ENCODE measurements around the gene SOCS2.
"Not testable (repeated sequence)": the region's sequence is repeated elsewhere in the genome, so short reads cannot be mapped to it uniquely, and the experiment has no call there.

Gene SOCS2

GRCh38 chr12:93621986-93622385 lies 49.5 kb downstream of the SOCS2 start:
- TF ChIP-seq ESRRG (CRISPR knock-in tag; IDR thresholded peaks at IDR 0.05) (no peak), CSDC2 (CRISPR knock-in tag; IDR thresholded peaks at IDR 0.05) (no peak), ZFP3 (CRISPR knock-in tag; IDR thresholded peaks at IDR 0.05) (no peak), ISL1 (CRISPR knock-in tag; IDR thresholded peaks at IDR 0.05) (no peak; the same call in 1 of the 2 replicates), TOX (CRISPR knock-in tag; IDR thresholded peaks at IDR 0.05; ENCODE audit: borderline replicate concordance) (no peak)
- no peak for ATAC-seq

GRCh38 chr12:93622485-93622884 lies 50.0 kb downstream of the SOCS2 start:
- no peak for ATAC-seq
- TF ChIP-seq ZFP30 (CRISPR knock-in tag; IDR thresholded peaks at IDR 0.05) (no peak), TCF4 (CRISPR knock-in tag; IDR thresholded peaks at IDR 0.05; ENCODE audit: borderline replicate concordance) (no peak), ZNF70 (CRISPR knock-in tag; IDR thresholded peaks at IDR 0.05) (peak; percentile 45; the same call in 1 of the 2 replicates)

GRCh38 chr12:93624595-93625294 lies 52.3 kb downstream of the SOCS2 start:
- ATAC-seq, result peak; percentile 95
- TF ChIP-seq POU6F1 (CRISPR knock-in tag; IDR thresholded peaks at IDR 0.05; ENCODE audit: borderline replicate concordance, low read depth) (peak; percentile 72; the same call in 1 of the 2 replicates), GLIS3 (CRISPR knock-in tag; IDR thresholded peaks at IDR 0.05) (no peak), PATZ1 (CRISPR knock-in tag; IDR thresholded peaks at IDR 0.05; ENCODE audit: borderline replicate concordance) (peak; percentile 75; the same call in 1 of the 2 replicates), ISL1 (CRISPR knock-in tag; IDR thresholded peaks at IDR 0.05) (peak; percentile 31; the same call in 1 of the 2 replicates), ZC3H10 (CRISPR knock-in tag; IDR thresholded peaks at IDR 0.05) (no peak), TOX (CRISPR knock-in tag; IDR thresholded peaks at IDR 0.05; ENCODE audit: borderline replicate concordance) (peak; percentile 41; the same call in 1 of the 2 replicates)

GRCh38 chr12:93625295-93625645 lies 52.8 kb downstream of the SOCS2 start:
- ATAC-seq, result not testable (repeated sequence)
- TF ChIP-seq ISL1 (CRISPR knock-in tag; IDR thresholded peaks at IDR 0.05), result 0 out of 2 replicates have a peak, but pooled peaks have one; percentile 4

GRCh38 chr12:93626160-93626559 lies 53.7 kb downstream of the SOCS2 start:
- no peak for ATAC-seq
- TF ChIP-seq ARNTL (CRISPR knock-in tag; IDR thresholded peaks at IDR 0.05; ENCODE audit: borderline replicate concordance, low read depth) (no peak), ZFP3 (CRISPR knock-in tag; IDR thresholded peaks at IDR 0.05) (no peak), TSHZ2 (CRISPR knock-in tag; IDR thresholded peaks at IDR 0.05) (no peak), GLIS3 (CRISPR knock-in tag; IDR thresholded peaks at IDR 0.05) (no peak), RARB (CRISPR knock-in tag; IDR thresholded peaks at IDR 0.05) (no peak), ESRRG (CRISPR knock-in tag; IDR thresholded peaks at IDR 0.05) (no peak), BACH2 (CRISPR knock-in tag; IDR thresholded peaks at IDR 0.05; ENCODE audit: borderline replicate concordance) (no peak), CREB5 (CRISPR knock-in tag; IDR thresholded peaks at IDR 0.05; ENCODE audit: low read depth) (no peak), TCF4 (CRISPR knock-in tag; IDR thresholded peaks at IDR 0.05; ENCODE audit: borderline replicate concordance) (no peak), CSRNP3 (CRISPR knock-in tag; IDR thresholded peaks at IDR 0.05) (no peak), ZNF70 (CRISPR knock-in tag; IDR thresholded peaks at IDR 0.05) (no peak), ZC3H10 (CRISPR knock-in tag; IDR thresholded peaks at IDR 0.05) (no peak), ZFP30 (CRISPR knock-in tag; IDR thresholded peaks at IDR 0.05) (no peak)
